Forelimb muscle (tissue), 1 donor: Measurements from ENCODE around the gene OCA2. TPM values are rescaled to one million over a fixed set of nuclear protein-coding genes. Genes with fewer than 3 reads are reported as not detected.

ENCODE experiments used
- DNase-seq: peaks from one replicate; pipeline ENCODE4 v3.0.0-alpha.2; 2013; ENCODE audit warnings: low read depth
- polyA plus RNA-seq: library from polyadenylated mRNA; unstranded; fragments of 120-200 nt; gene quantifications from one replicate; pipeline ENCODE4 v1.2.1, GENCODE V29; 2013; ENCODE audit not compliant: insufficient read length

OCA2 gene
- polyA plus RNA-seq, 1 donor: 2.8 TPM

- DNase-seq: no peak
These were observed 95.6 kb downstream of the OCA2 start for GRCh38 chr15:28003302-28004037.

GRCh38 chr15:28002867-28003266 is 96.2 kb downstream of the OCA2 start:
- DNase-seq: no peak

- no peak for DNase-seq
These were observed 96.8 kb downstream of the OCA2 start for GRCh38 chr15:28002136-28002861.

GRCh38 chr15:28001641-28002040 is 97.5 kb downstream of the OCA2 start:
- DNase-seq: no peak

GRCh38 chr15:27993996-27994780 is 104.9 kb downstream of the OCA2 start:
- no peak for DNase-seq

- no peak for DNase-seq
These were observed 105.6 kb downstream of the OCA2 start for GRCh38 chr15:27993544-27993943.

GRCh38 chr15:27990521-27991515 is 108.3 kb downstream of the OCA2 start:
- no peak for DNase-seq

- DNase-seq: no peak
These were observed 109.3 kb downstream of the OCA2 start for GRCh38 chr15:27989838-27990237.

GRCh38 chr15:27989427-27989826 is 109.7 kb downstream of the OCA2 start:
- DNase-seq: no peak

GRCh38 chr15:27985099-27985498 is 114.0 kb downstream of the OCA2 start:
- no peak for DNase-seq

- no peak for DNase-seq
These were observed 115.6 kb downstream of the OCA2 start for GRCh38 chr15:27983496-27983895.

- no peak for DNase-seq
These were observed 121.4 kb downstream of the OCA2 start for GRCh38 chr15:27977696-27978095.

- no peak for DNase-seq
These were observed 125.2 kb downstream of the OCA2 start for GRCh38 chr15:27973886-27974285.

GRCh38 chr15:27970661-27971392 is 128.3 kb downstream of the OCA2 start:
- no peak for DNase-seq

GRCh38 chr15:27967541-27967940 is 131.6 kb downstream of the OCA2 start:
- no peak for DNase-seq

- DNase-seq: no peak
These were observed 133.6 kb downstream of the OCA2 start for GRCh38 chr15:27965546-27965945.

GRCh38 chr15:27961801-27962200 is 137.3 kb downstream of the OCA2 start:
- DNase-seq: no peak

- no peak for DNase-seq
These were observed 140.1 kb downstream of the OCA2 start for GRCh38 chr15:27958911-27959578.

- no peak for DNase-seq
These were observed 142.8 kb downstream of the OCA2 start for GRCh38 chr15:27956285-27956684.

- DNase-seq: no peak
These were observed 144.0 kb downstream of the OCA2 start for GRCh38 chr15:27955087-27955486.
